HEK293 (cell line): ENCODE data around the gene INPP5A.

Experiments used
- CTCF ChIA-PET: fragments of 350-600 bp; formaldehyde crosslinking; extraction: SDS; loops from one replicate; lab custom pipeline; 2021; ENCODE audit warnings: antibody characterized with exemption; lab: Yijun Ruan, JAX
- POLR2A ChIA-PET: fragments of 300-600 bp; formaldehyde crosslinking; extraction: SDS; loops from one replicate; lab custom pipeline; 2020; ENCODE audit warnings: antibody characterized with exemption, inconsistent platforms; lab: Yijun Ruan, JAX
- H3K27ac ChIP-seq: fragments of 200-500 bp; sonication (Bioruptor generic); 2 replicates; pipeline ENCODE4 v1.5.1; 2014; ENCODE audit warnings: low read depth, low read length, control low read depth, inconsistent platforms; ENCODE audit errors: extremely low read depth
- H3K36me3 ChIP-seq, 2 experiments: fragments of 200-500 bp in 1 of 2; sonication (Bioruptor generic) in 1 of 2; 1 replicate in 1 of 2; 2 replicates in 1 of 2; pipeline ENCODE4 v1.5.1; 2014 to 2017; ENCODE audit warnings: inconsistent platforms in 2 of 2, low read length in 2 of 2; ENCODE audit not compliant: control insufficient read depth in 2 of 2, insufficient read depth in 1 of 2
- H3K4me1 ChIP-seq: fragments of 200-500 bp; sonication (Bioruptor generic); 2 replicates; pipeline ENCODE4 v1.5.1; 2014; ENCODE audit warnings: mild to moderate bottlenecking, low read length, inconsistent platforms; ENCODE audit not compliant: control insufficient read depth, insufficient read depth
- H3K4me3 ChIP-seq: 2 replicates; pipeline ENCODE4 v1.5.1; 2011; ENCODE audit warnings: low read depth, mild to moderate bottlenecking, control low read depth, low read length, moderate library complexity
- H3K9me3 ChIP-seq: fragments of 200-500 bp; sonication (Bioruptor generic); 2 replicates; pipeline ENCODE4 v1.5.1; 2014; ENCODE audit warnings: low read depth, low read length, inconsistent platforms; ENCODE audit not compliant: control insufficient read depth, insufficient read depth
- GLIS2 ChIP-seq: fragments of 450-650 bp; formaldehyde crosslinking; IDR thresholded peaks from 2 replicates; pipeline ENCODE4 v1.5.1; 2016; ENCODE audit warnings: missing biosample characterization, missing genetic modification characterization
- HOXA7 ChIP-seq: sonication (generic); formaldehyde crosslinking; IDR thresholded peaks from 2 replicates; pipeline ENCODE4 v1.8.1; 2022; ENCODE audit warnings: missing genetic modification reagents, borderline replicate concordance
- KLF17 ChIP-seq: fragments of 450-650 bp; formaldehyde crosslinking; IDR thresholded peaks from 2 replicates; pipeline ENCODE4 v1.5.1; 2016; ENCODE audit warnings: missing biosample characterization, missing genetic modification characterization
- MZF1 ChIP-seq: fragments of 450-650 bp; formaldehyde crosslinking; IDR thresholded peaks from 2 replicates; pipeline ENCODE4 v1.5.1; 2017; ENCODE audit warnings: missing biosample characterization, missing genetic modification characterization, borderline replicate concordance
- PRDM1 ChIP-seq: fragments of 450-650 bp; formaldehyde crosslinking; IDR thresholded peaks from 2 replicates; pipeline ENCODE4; 2016; ENCODE audit warnings: missing biosample characterization, missing genetic modification characterization
- SP3 ChIP-seq: fragments of 450-650 bp; formaldehyde crosslinking; IDR thresholded peaks from 2 replicates; pipeline ENCODE4 v1.5.1; 2016; ENCODE audit warnings: missing biosample characterization, missing genetic modification characterization
- YY1 ChIP-seq: fragments of 450-650 bp; formaldehyde crosslinking; IDR thresholded peaks from 2 replicates; pipeline ENCODE4 v1.5.1; 2018; ENCODE audit warnings: missing biosample characterization, missing genetic modification characterization
- ZBTB17 ChIP-seq: fragments of 450-650 bp; formaldehyde crosslinking; IDR thresholded peaks from 2 replicates; pipeline ENCODE4 v1.5.1; 2016; ENCODE audit warnings: missing biosample characterization, missing genetic modification characterization
- ZBTB26 ChIP-seq: fragments of 450-650 bp; formaldehyde crosslinking; optimal IDR thresholded peaks from 2 replicates; pipeline ENCODE3; 2016; ENCODE audit warnings: missing biosample characterization, mild to moderate bottlenecking, missing genetic modification characterization
- ZFHX2 ChIP-seq: fragments of 450-650 bp; formaldehyde crosslinking; conservative IDR thresholded peaks from 2 replicates; pipeline ENCODE4 v1.5.1; 2016; ENCODE audit warnings: missing biosample characterization, missing genetic modification characterization
- ZFP37 ChIP-seq: fragments of 450-650 bp; formaldehyde crosslinking; IDR thresholded peaks from 2 replicates; pipeline ENCODE4 v1.5.1; 2016; ENCODE audit warnings: missing biosample characterization, missing genetic modification characterization
- ZNF114 ChIP-seq: fragments of 450-650 bp; formaldehyde crosslinking; IDR thresholded peaks from 2 replicates; pipeline ENCODE4 v1.5.0; 2017; ENCODE audit warnings: missing biosample characterization, missing genetic modification characterization
- ZNF16 ChIP-seq: fragments of 450-650 bp; formaldehyde crosslinking; IDR thresholded peaks from 2 replicates; pipeline ENCODE4 v1.5.1; 2016; ENCODE audit warnings: low read depth, missing biosample characterization, missing genetic modification characterization
- ZNF184 ChIP-seq: fragments of 450-650 bp; IDR thresholded peaks from 2 replicates; pipeline ENCODE4 v1.5.1; 2018; ENCODE audit warnings: missing biosample characterization, mild to moderate bottlenecking, missing genetic modification characterization
- ZNF23 ChIP-seq: fragments of 450-650 bp; formaldehyde crosslinking; IDR thresholded peaks from 2 replicates; pipeline ENCODE4 v1.5.1; 2016; ENCODE audit warnings: missing biosample characterization, missing genetic modification characterization, borderline replicate concordance
- ZNF26 ChIP-seq: fragments of 450-650 bp; formaldehyde crosslinking; IDR thresholded peaks from 2 replicates; pipeline ENCODE4 v1.5.1; 2016; ENCODE audit warnings: missing biosample characterization, missing genetic modification characterization
- ZNF274 ChIP-seq, 2 experiments: fragments of 200-500 bp in 1 of 2; fragments of 450-650 bp in 1 of 2; sonication (Bioruptor generic) in 1 of 2; formaldehyde crosslinking in 1 of 2; IDR thresholded peaks; 2 replicates each; pipeline versions ENCODE4 v1.5.1 to v1.6.1; 2014 to 2016; ENCODE audit warnings: borderline replicate concordance in 1 of 2, inconsistent platforms in 1 of 2, low read length in 1 of 2, missing biosample characterization in 1 of 2, missing genetic modification characterization in 1 of 2
- ZNF302 ChIP-seq: fragments of 450-650 bp; formaldehyde crosslinking; IDR thresholded peaks from 2 replicates; pipeline ENCODE4 v1.5.1; 2016; ENCODE audit warnings: missing biosample characterization, missing genetic modification characterization, low read depth
- ZNF341 ChIP-seq: fragments of 450-650 bp; formaldehyde crosslinking; IDR thresholded peaks from 2 replicates; pipeline ENCODE4; 2016; ENCODE audit warnings: low read depth, missing biosample characterization, missing genetic modification characterization
- ZNF394 ChIP-seq: fragments of 450-650 bp; formaldehyde crosslinking; IDR thresholded peaks from 2 replicates; pipeline ENCODE4 v1.5.1; 2016; ENCODE audit warnings: missing biosample characterization, missing genetic modification characterization, mild to moderate bottlenecking, moderate library complexity, borderline replicate concordance
- ZNF580 ChIP-seq: fragments of 450-650 bp; formaldehyde crosslinking; IDR thresholded peaks from 2 replicates; pipeline ENCODE4 v1.5.1; 2016; ENCODE audit warnings: missing biosample characterization, missing genetic modification characterization
- ZNF777 ChIP-seq: fragments of 450-650 bp; formaldehyde crosslinking; IDR thresholded peaks from 2 replicates; pipeline ENCODE4 v1.5.1; 2017; ENCODE audit warnings: missing biosample characterization, missing genetic modification characterization, borderline replicate concordance

Gene INPP5A

GRCh38 chr10:132517951-132518521 lies 19.6 kb upstream of the INPP5A start (continued):
- no peak for TF ChIP-seq ZNF184 (tag by site-specific recombination)
- TF ChIP-seq PRDM1 (tag by site-specific recombination): no peak
- no peak for TF ChIP-seq ZNF302
- TF ChIP-seq ZNF16: no peak
- no peak for TF ChIP-seq ZNF23
- TF ChIP-seq ZNF114: no peak
- TF ChIP-seq ZNF26: no peak
- TF ChIP-seq ZFP37 (tag by site-specific recombination): no peak
- TF ChIP-seq YY1 (tag by site-specific recombination): no peak
- TF ChIP-seq ZNF580: no peak
- TF ChIP-seq GLIS2 (tag by site-specific recombination): peak; percentile 25; the same call in 1 of the 2 replicates

GRCh38 chr10:132518572-132519381 lies 18.8 kb upstream of the INPP5A start:
- ChIA-PET CTCF (interaction anchor here (1.0 kb wide), 1 partner anchor 8 kb away, joined by 3 read pairs; no protein-coding TSS in a partner anchor), POLR2A (interaction anchor here (1.3 to 3.1 kb wide), 2 partner anchors 14 to 21 kb away, joined by 4 to 19 read pairs; no protein-coding TSS in a partner anchor)
- no peaks in the 10 kb centered on the region for H3K9me3 ChIP-seq
- no peaks in the 10 kb centered on the region; a peak in 1 of 3 replicates for H3K36me3 ChIP-seq
- no peak overlapping the region for H3K27ac ChIP-seq
- H3K4me1 ChIP-seq: peaks cover 12% of the 10 kb centered on the region
- H3K4me3 ChIP-seq: no peak overlapping the region
- no peak for TF ChIP-seq KLF17 (tag by site-specific recombination)
- no peak for TF ChIP-seq ZNF23
- TF ChIP-seq MZF1: no peak
- TF ChIP-seq SP3 (tag by site-specific recombination): peak; percentile 51
- no peak for TF ChIP-seq HOXA7
- peak; percentile 90 for TF ChIP-seq ZNF394
- TF ChIP-seq ZBTB26: peak; percentile 13
- TF ChIP-seq ZFHX2 (tag by site-specific recombination): 0 out of 2 replicates have a peak, but pooled peaks have one; percentile 16
- no peak for TF ChIP-seq ZNF274 (IDR thresholded peaks at IDR 0.05; ENCODE audit: low read length)
- TF ChIP-seq ZNF274 (tag by site-specific recombination; IDR thresholded peaks at IDR 0.05; ENCODE audit: borderline replicate concordance): no peak
- peak; percentile 13; the same call in 1 of the 2 replicates for TF ChIP-seq ZBTB17
- no peak for TF ChIP-seq ZNF777 (tag by site-specific recombination)
- peak; percentile 70 for TF ChIP-seq ZNF341 (tag by site-specific recombination)
- TF ChIP-seq ZNF26: no peak
